AG09319 (cell line): ENCODE measurements around the gene ABCC12.

Experiments
- DNase-seq: peaks from one replicate; pipeline ENCODE4 v3.0.0-alpha.2; 2010; ENCODE audit warnings: low read depth; ENCODE audit errors: extremely low read depth
- CTCF ChIP-seq: IDR thresholded peaks from 2 replicates; pipeline ENCODE4 v1.5.1; 2011; ENCODE audit warnings: low read depth, mild to moderate bottlenecking, inconsistent platforms, low read length, moderate library complexity

The ABCC12 gene

GRCh38 chr16:48155926-48156789, at the start of gene ABCC12:
ABCC12 (minus strand) TSS chr16:48155993; CDS start chr16:48146424, 9,569 bp downstream.
- TF ChIP-seq CTCF = no peak
- DNase-seq = no peak

- TF ChIP-seq CTCF = no peak
- no peak for DNase-seq
Observed at GRCh38 chr16:48204825-48205151, 49.0 kb upstream of the ABCC12 start.

GRCh38 chr16:48203974-48204824, 48.4 kb upstream of the ABCC12 start:
- TF ChIP-seq CTCF = no peak
- no peak for DNase-seq

- TF ChIP-seq CTCF = no peak
- no peak for DNase-seq
Observed at GRCh38 chr16:48201515-48202201, 45.9 kb upstream of the ABCC12 start.

GRCh38 chr16:48197294-48197693, 41.5 kb upstream of the ABCC12 start:
- no peak for TF ChIP-seq CTCF
- no peak for DNase-seq

GRCh38 chr16:48194828-48195556, 39.2 kb upstream of the ABCC12 start:
- no peak for DNase-seq
- TF ChIP-seq CTCF = no peak
